Mucosa of descending colon (tissue), 3 donors: ENCODE results near the gene DNAI2. TPM values are rescaled to one million over a fixed set of nuclear protein-coding genes. Genes with fewer than 3 reads are reported as not detected.

Experiments
- ATAC-seq: fragments of 200-7000 bp; cut with Tn5 transposase; one replicate; pipeline ENCODE4 v1.9.1; 2020; ENCODE audit warnings: mild to moderate bottlenecking, moderate library complexity
- DNase-seq, 3 donors: peaks; one replicate each; pipeline ENCODE4 v3.0.0-alpha.2; 2020
- H3K36me3 ChIP-seq: fragments of 200-600 bp; one replicate; pipeline ENCODE4 v1.8.0; 2021; ENCODE audit warnings: low read depth, mild to moderate bottlenecking
- H3K4me1 ChIP-seq: fragments of 200-600 bp; one replicate; pipeline ENCODE4 v1.8.0; 2021; ENCODE audit warnings: low read depth, mild to moderate bottlenecking
- H3K4me3 ChIP-seq: fragments of 200-600 bp; one replicate; pipeline ENCODE4 v1.8.0; 2021; ENCODE audit warnings: mild to moderate bottlenecking
- H3K9me3 ChIP-seq: fragments of 200-600 bp; one replicate; pipeline ENCODE4 v1.8.0; 2021; ENCODE audit warnings: mild to moderate bottlenecking
- CTCF ChIP-seq: fragments of 200-600 bp; IDR thresholded peaks from one replicate; pipeline ENCODE4 v1.8.0; 2022; ENCODE audit warnings: antibody characterized with exemption, mild to moderate bottlenecking
- intact Hi-C, 2 donors: fragments of 100-400 bp; cut with DNase I in 1 of 2; cut with micrococcal nuclease in 1 of 2; formaldehyde crosslinking; loops; one replicate each; pipeline versions ENCODE4 v1.11.0 to v1.11.1; 2022; cut with DNase I, micrococcal nuclease
- total RNA-seq, 3 donors: library from RNA; stranded (reverse); fragmentation: NEBNext Ultra II Directional in 2 of 3; extraction: Animal tissue kit (Norgen Biotek cat#: 25700) in 2 of 3; gene quantifications; one replicate each; pipeline versions ENCODE4 v1.2.1 to v1.2.4, GENCODE V29; 2021 to 2023
- donor health status: DM: no; HTN: no; CAD: no; lungs with moderate emphysema.
- donor health status: DM: no; HTN: no; CAD: no.
- donor health status: DM: no; HTN: yes; CAD: no.

DNAI2 gene
- total RNA-seq, 3 donors from 2014 or later: not detected

DNA sequence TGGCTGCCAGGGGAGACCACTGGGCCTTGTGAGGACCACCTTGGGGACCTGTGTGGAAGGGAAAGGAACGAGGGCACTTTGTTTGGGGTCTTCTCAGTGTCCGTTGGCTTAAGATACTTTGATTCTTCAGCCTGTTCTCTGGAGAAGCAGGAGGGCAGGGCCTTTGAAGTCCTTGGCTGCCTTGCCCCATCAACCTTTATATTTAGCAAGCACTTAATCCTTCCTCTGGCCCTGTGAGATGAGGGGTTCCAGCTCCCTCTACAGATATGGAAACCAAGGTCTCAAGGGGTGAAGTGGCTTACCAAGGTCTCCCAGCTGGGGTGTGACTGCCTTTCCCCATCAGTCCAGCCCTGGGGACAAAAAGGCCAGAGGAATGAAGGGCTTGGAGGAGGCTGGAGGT, 32.2 kb upstream of the DNAI2 start:
- Histone ChIP-seq H3K4me3 (no peak overlapping the region), H3K4me1 (no peaks in the 10 kb centered on the region), H3K36me3 (no peaks in the 10 kb centered on the region), H3K9me3 (no peaks in the 10 kb centered on the region)
- no peak for DNase-seq
- TF ChIP-seq CTCF: no peak
- intact Hi-C loops: no loop called here
- no peak for ATAC-seq

DNA sequence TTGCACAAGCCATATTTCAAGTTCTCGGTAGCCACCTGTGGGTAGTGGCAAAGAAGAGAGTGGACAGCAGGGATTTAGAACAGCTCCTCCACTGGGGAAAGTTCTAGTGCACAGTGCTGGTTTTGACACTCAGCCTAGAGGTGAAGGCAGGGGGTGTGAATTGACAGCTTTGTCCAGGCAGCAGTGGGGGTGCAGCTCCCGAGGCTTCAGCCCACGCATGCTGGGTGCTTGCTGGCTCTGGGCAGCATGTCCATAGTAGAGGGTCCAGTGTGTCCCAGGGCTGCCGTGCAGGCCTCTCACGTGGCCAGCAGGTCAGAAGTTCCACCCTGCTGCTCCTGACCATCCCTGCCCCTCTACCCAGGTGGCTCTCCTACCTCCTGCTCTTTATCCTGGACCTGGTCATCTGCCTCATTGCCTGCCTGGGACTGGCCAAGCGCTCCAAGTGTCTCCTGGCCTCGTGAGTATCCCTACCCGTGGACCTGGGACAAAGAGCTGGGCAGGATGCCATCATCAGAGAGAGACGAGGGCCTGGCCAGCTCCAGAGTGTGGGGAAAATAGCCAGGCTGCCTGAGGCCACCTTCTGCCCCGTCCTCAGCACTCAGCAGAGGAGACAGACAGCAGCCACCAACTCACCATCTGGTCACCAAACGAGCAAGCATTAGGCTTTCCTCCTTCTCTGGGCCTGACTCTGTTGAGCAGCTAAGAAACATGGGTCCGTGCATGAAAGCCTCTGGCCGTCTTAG, 30.9 kb upstream of the DNAI2 start:
- TF ChIP-seq CTCF: no peak
- DNase-seq: no peak
- no peak for ATAC-seq
- intact Hi-C loops: no loop called here
- Histone ChIP-seq H3K4me3 (no peak overlapping the region), H3K4me1 (no peaks in the 10 kb centered on the region), H3K36me3 (no peaks in the 10 kb centered on the region), H3K9me3 (no peaks in the 10 kb centered on the region)

DNA sequence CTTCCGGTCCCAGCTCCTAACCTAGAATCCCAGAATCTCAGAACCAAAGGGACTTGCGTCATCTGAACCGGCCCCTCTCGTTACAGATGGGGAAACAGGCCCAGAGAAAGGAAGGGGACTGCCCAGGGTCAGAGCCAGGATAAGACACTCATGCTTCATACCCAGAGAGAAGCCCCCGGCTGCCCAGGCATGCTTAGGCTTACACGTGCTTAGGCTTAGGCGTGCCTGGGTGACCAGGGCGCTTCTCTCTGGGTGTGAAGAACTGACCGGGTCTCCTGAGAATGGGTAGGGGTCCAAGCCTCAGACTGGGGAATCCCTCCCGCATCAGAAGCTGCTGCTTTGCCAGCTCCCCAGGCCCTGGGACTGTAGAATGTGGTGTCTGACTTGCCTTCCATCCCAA, 29.9 kb upstream of the DNAI2 start:
- no peak for ATAC-seq
- TF ChIP-seq CTCF: no peak
- Histone ChIP-seq H3K36me3 (no peaks in the 10 kb centered on the region), H3K4me1 (no peaks in the 10 kb centered on the region), H3K9me3 (no peaks in the 10 kb centered on the region), H3K4me3 (no peak overlapping the region)
- DNase-seq: no peak
- intact Hi-C loops: no loop called here

- H3K4me3 ChIP-seq: no peak overlapping the region
- DNase-seq (no peak), ATAC-seq (no peak)
These were observed 29.5 kb upstream of the DNAI2 start for GRCh38 chr17:74244548-74244947.

DNA sequence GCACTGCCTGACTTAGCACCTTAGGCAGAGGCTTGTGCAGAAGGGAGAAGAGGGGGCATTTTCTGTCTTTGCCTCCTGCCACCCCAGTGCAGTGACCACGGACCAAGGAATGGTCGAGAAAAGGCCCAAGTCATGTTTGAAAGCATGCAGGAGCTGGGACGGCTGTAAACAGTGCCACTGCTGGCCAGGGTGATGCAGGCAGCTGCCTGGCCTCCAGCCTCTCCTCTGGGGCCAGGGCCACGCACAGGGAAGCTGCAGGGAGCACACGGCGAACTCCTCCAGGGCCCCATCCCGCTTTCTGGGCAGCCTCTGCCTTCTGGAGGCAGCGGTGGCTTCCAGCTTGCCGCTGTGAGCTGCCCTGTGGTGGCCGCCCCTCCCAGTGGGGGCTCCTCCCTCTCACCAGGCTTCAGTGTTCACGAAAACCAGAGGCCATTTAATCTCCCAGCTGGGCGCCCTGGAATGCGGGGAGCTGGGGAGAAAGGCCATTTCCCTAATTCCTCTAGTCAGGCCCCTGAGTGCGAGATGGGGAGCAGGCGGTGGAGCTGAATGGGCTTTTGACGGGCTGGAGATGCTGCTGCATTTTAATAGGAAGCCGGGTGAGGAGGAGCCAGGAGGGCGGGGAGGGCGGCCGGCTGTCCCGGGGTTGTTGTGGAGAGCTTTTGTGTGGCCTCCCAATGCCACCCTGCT, 28.7 kb upstream of the DNAI2 start:
- Histone ChIP-seq H3K4me3 (no peak overlapping the region), H3K4me1 (no peaks in the 10 kb centered on the region), H3K36me3 (no peaks in the 10 kb centered on the region), H3K9me3 (no peaks in the 10 kb centered on the region)
- no peak for TF ChIP-seq CTCF
- ATAC-seq (peak; percentile 8), DNase-seq (no peak)
- intact Hi-C loops: no loop called here

More at GRCh38 chr17:74244548-74244947, 29.5 kb upstream of the DNAI2 start:
- no peak for TF ChIP-seq CTCF
- intact Hi-C loops: no loop called here
- no peaks in the 10 kb centered on the region for H3K4me1 ChIP-seq
- no peaks in the 10 kb centered on the region for H3K36me3 ChIP-seq
- H3K9me3 ChIP-seq: no peaks in the 10 kb centered on the region
